ENCODE data around the gene SEZ6L2.

The SEZ6L2 gene

GRCh38 chr16:29877266-29877961, 21.9 kb downstream of the SEZ6L2 start:
- TF ChIP-seq MAX (IDR thresholded peaks at IDR 0.05) (peak; percentile 79), ZBTB7A (IDR thresholded peaks at IDR 0.05; ENCODE audit: low read depth) (no peak)

- no peak for TF ChIP-seq CREB1 (IDR thresholded peaks at IDR 0.05; ENCODE audit: low read depth)
- no peak for TF ChIP-seq TAF1 (IDR thresholded peaks at IDR 0.05; ENCODE audit: low read depth)
- no peak for TF ChIP-seq FOXM1 (IDR thresholded peaks at IDR 0.05; ENCODE audit: borderline replicate concordance, low read depth)
- TF ChIP-seq TCF12 (IDR thresholded peaks at IDR 0.05; ENCODE audit: low read depth) = no peak
- no peak for TF ChIP-seq EP300 (IDR thresholded peaks at IDR 0.05; ENCODE audit: borderline replicate concordance)
- no peak for TF ChIP-seq MAX (IDR thresholded peaks at IDR 0.05)
- TF ChIP-seq NFIC (IDR thresholded peaks at IDR 0.05) = no peak
Measured at GRCh38 chr16:29876594-29877249, 22.6 kb downstream of the SEZ6L2 start.

GRCh38 chr16:29876217-29876593, 23.1 kb downstream of the SEZ6L2 start:
- no peak for TF ChIP-seq FOXM1 (IDR thresholded peaks at IDR 0.05; ENCODE audit: borderline replicate concordance, low read depth)
- no peak for TF ChIP-seq CEBPB (IDR thresholded peaks at IDR 0.05)

GRCh38 chr16:29875206-29875605, 24.1 kb downstream of the SEZ6L2 start:
- TF ChIP-seq TEAD4 (IDR thresholded peaks at IDR 0.05) (no peak), TAF1 (IDR thresholded peaks at IDR 0.05; ENCODE audit: low read depth) (no peak), EGR1 (IDR thresholded peaks at IDR 0.05) (no peak), FOXM1 (IDR thresholded peaks at IDR 0.05; ENCODE audit: borderline replicate concordance, low read depth) (no peak), USF1 (IDR thresholded peaks at IDR 0.05) (no peak), CEBPB (IDR thresholded peaks at IDR 0.05) (no peak), MAX (IDR thresholded peaks at IDR 0.05) (no peak), NFIC (IDR thresholded peaks at IDR 0.05) (no peak), RAD21 (IDR thresholded peaks at IDR 0.05; ENCODE audit: low read depth) (no peak)

GRCh38 chr16:29873319-29873718, 26.0 kb downstream of the SEZ6L2 start:
- TF ChIP-seq REST (IDR thresholded peaks at IDR 0.05; ENCODE audit: low read depth) (no peak), CEBPB (IDR thresholded peaks at IDR 0.05) (no peak), CREB1 (IDR thresholded peaks at IDR 0.05; ENCODE audit: low read depth) (no peak), TEAD4 (IDR thresholded peaks at IDR 0.05) (no peak), TAF1 (IDR thresholded peaks at IDR 0.05; ENCODE audit: low read depth) (no peak), EGR1 (IDR thresholded peaks at IDR 0.05) (no peak)

- TF ChIP-seq TEAD4 (IDR thresholded peaks at IDR 0.05) = no peak
- no peak for TF ChIP-seq REST (IDR thresholded peaks at IDR 0.05; ENCODE audit: low read depth)
- no peak for TF ChIP-seq TCF12 (IDR thresholded peaks at IDR 0.05; ENCODE audit: low read depth)
- TF ChIP-seq CREB1 (IDR thresholded peaks at IDR 0.05; ENCODE audit: low read depth) = no peak
Measured at GRCh38 chr16:29871822-29872546, 27.4 kb downstream of the SEZ6L2 start.
